ENCODE results near the gene DDA1. TPM values are rescaled to one million over a fixed set of nuclear protein-coding genes. Genes with fewer than 3 reads are reported as not detected.

The DDA1 gene
- total RNA-seq, 4 donors from 2014 or later = 4.6 to 44.4 (median 23.8) TPM

- no peak for TF ChIP-seq CTCF (IDR thresholded peaks at IDR 0.05)
- no peak for ATAC-seq (ENCODE audit: low FRiP score)
- DNase-seq (ENCODE audit: low spot score) = no peak
Observed at GRCh38 chr19:17327068-17327653, 17.8 kb downstream of the DDA1 start.

GRCh38 chr19:17327654-17328516 lies 18.5 kb downstream of the DDA1 start:
- TF ChIP-seq CTCF (IDR thresholded peaks at IDR 0.05) = no peak
- ATAC-seq (ENCODE audit: low FRiP score) = peak; percentile 75
- peak; percentile 43 for DNase-seq (ENCODE audit: low spot score)

GRCh38 chr19:17328517-17329365 lies 19.4 kb downstream of the DDA1 start:
- TF ChIP-seq CTCF (IDR thresholded peaks at IDR 0.05) = no peak
- ATAC-seq (ENCODE audit: low FRiP score) (no peak), DNase-seq (ENCODE audit: low spot score) (no peak)

- DNase-seq (ENCODE audit: low spot score) (no peak), ATAC-seq (ENCODE audit: low FRiP score) (no peak)
- TF ChIP-seq CTCF (IDR thresholded peaks at IDR 0.05) = no peak
Observed at GRCh38 chr19:17329366-17330261, 20.3 kb downstream of the DDA1 start.

GRCh38 chr19:17330262-17331044 lies 21.1 kb downstream of the DDA1 start:
- no peak for TF ChIP-seq CTCF (IDR thresholded peaks at IDR 0.05)
- DNase-seq (ENCODE audit: low spot score) (no peak), ATAC-seq (ENCODE audit: low FRiP score) (no peak)
